HG03432 (cell line): ENCODE data around the gene CLMN.
"Not testable (repeated sequence)": the region's sequence is repeated elsewhere in the genome, so short reads cannot be mapped to it uniquely, and the experiment has no call there.

Experiments
- ATAC-seq: cut with Tn5 transposase; IDR thresholded peaks from one replicate; pipeline ENCODE4 v1.9.1; 2021; ENCODE audit warnings: mild to moderate bottlenecking, moderate library complexity; ENCODE audit not compliant: unreplicated experiment

The CLMN gene

DNA sequence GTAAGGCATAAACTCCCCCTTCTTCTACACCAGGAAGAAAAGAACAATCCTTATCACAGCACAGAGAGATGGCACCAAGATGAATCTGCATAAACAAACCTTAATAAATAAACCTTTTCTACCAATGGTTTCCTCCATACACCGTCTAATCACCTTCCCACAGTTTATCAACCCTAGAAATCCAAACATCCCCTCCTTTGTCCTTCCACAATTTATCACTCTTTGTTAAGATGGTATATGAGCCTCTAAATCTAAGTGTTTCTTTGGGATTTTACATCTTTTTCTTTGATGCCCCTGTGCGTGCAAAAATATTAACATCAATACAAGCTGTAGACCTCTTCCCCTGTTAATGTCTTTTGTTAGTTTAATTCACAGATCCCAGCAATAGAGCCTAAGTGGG lies 174.9 kb downstream of the CLMN start:
- ATAC-seq: no peak

DNA sequence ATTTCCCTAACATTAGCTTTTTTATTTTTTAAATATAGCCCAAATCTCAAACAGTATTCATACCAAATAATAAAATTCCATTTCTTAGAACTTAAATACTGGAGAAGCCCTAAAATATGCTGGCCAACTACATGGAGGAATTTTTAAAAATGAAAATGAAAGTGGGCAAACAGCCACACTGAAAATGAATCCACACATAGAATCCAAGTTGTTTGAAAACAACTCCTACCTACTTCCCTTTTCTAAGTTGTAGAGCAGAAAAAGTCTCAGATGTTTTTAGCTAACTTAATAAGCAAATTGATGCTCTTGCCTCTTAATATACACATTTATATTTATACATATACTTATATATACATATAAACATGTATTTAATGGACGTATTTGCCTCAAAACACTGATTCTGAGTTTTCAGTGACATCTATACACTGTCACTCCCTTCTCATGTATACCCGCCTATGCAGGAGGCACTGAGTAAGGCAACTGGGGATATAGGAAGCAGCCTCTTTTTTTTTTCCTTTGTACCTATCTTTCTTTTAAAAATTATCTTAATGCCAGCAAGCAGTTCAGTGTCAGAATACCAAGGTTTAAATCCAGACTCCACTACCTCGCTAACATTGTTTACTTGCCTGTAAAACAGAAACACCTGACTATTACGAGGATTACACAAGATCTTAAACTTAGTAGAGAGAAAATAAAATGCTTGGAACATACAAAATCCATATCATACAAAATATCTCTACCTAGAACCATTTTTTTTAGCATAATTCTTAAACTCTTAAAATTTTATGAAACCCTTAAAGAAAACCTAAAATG lies 175.7 kb downstream of the CLMN start:
- peak; percentile 50 for ATAC-seq

DNA sequence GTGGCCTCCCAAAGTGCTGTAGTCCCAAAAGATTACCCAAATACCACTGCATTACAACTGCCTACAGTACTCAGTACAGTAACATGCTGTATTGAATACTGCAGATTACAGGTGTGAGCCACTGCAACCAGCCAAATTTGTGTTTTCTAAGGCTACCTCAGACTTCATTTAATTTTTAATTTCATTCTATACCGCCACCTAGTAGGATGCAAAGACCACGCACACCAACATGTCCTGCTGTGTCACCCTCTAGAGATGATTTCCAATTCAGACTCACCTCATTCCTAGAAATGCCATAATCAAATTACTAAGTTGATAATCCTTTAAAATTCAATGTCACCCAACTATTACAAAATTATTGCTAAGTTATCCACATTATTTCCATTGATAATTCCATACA lies 177.5 kb downstream of the CLMN start:
- no peak for ATAC-seq

DNA sequence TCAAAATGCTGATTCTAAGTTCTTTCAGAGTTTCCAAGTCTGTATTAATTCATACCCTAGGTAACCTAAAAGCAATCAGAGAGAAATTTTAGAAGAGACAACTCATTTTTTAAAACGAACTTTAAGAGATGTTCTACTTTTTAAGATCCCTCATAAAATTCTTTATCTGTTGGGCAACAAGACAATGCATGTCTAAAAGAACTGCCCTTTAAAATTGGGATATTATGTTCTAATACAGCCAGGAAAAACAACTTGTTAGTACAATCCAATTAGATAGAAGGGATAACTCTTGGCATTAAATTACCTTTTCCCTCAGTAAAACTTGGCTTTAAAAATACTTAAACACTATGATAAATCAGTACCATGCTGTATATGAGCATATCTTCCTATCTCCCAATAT lies 178.0 kb downstream of the CLMN start:
- no peak for ATAC-seq

DNA sequence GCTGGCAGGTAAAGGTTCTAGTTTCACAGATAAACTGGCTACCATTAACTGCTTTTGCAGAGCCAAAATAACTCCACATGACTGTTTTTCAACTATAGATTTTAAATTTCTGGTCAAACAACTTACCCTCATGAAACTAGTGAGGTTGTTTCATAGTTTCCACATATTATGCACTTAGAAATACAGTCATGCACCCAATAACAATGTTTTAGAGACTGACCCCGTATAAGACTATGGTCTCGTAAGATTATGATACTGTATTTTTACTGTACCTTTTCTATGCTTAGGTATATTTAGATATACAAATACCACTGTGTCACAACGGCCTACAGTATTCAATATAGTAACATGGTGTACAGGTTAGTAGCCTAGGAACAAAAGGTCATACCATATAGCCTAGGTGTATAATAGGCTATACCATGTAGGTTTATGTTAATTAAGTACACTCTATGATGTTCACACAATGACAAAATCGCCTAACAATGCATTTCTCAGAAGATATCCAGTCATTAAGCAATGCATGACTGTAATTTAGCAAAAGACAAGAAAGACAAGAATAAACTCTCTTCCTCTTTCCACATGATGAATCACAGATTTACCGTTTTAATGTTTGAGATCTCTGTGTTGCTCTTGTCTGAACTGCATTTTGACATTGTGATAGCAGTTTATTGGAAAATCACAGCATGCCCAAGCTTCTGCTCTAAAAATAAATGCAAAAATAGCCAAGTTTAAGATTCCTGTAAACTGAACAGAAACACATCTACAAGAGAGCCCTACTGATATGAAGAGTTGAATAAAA lies 179.4 kb downstream of the CLMN start:
- ATAC-seq: no peak

DNA sequence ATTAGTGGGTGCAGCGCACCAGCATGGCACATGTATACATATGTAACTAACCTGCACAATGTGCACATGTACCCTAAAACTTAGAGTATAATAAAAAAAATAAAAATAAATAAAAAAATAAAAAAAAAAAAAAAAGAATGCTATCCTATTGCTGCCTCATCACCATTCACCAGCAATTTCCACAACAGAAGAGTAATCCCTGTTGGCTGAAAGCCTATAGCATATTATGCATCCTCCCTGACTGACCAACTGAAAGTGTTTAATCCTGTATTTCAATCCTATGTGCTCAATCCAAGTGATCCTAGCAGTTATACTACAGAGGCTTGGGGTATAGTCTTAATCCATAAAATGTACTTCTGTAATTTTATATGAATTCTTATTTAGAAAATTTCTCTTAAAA lies 180.8 kb downstream of the CLMN start:
- ATAC-seq: no peak

DNA sequence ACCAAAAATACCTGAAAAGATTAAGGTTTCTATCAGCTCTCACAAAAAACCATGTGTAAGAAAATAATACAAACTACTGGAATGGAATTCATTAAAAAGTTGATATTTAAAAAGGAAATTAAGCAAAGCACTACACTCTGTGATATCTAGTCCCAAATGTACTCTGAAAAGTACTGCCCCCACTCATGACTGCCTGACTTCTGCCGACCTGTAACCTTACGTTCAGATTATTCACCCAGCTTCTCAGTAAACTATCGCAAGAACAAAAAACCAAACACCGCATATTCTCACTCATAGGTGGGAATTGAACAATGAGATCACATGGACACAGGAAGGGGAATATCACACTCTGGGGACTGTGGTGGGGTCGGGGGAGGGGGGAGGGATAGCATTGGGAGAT lies 181.3 kb downstream of the CLMN start:
- ATAC-seq: not testable (repeated sequence)

DNA sequence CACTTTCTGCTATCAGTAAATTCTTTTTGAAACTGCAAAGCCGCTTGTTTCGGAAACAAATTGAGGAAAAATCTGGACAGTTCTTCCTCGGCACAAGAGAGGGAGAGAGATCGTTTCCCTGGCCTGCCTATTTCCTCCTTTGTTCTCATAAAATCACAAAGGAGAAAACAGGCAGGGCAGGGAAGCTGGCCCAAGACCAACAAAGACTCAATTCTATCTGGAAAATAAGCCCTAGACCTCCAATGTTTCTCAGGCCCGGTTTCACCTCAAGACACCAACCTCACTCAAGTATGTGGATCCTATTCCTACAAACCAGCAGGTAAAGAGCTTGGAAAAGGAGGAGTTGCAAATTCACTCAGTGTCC lies 181.9 kb downstream of the CLMN start:
- no peak for ATAC-seq

DNA sequence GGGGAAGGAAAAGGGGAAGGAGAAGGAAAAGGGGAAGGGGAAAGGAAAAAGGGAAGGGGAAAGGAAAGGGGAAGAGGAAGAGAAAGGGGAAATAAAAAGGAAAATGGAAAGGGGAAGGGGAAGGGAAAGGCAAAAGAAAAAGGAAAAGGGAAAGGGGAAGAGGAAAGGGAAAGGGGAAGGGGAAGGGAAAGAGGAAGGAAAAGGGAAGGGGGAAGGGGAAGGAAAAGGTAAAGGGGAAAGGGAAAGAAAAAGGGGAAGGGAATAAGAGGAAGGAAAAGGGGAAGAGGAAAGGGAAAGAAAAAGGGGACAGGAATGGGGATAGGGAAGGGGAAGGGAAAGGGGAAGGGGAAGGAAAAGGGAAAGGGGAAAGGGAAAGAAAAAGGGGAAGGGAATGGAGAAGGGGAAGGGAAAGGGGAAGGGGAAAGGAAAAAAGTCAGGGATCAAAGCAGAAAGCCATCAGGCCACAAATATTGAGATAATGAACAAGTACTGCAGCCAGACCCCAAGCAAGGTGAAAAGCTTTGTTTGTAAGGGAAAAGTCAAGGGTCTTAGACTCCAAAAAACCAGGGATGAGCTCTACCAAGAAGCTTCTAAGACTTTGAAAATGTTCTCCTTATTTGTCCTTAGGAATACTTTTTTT lies 182.4 kb downstream of the CLMN start:
- ATAC-seq: no peak

DNA sequence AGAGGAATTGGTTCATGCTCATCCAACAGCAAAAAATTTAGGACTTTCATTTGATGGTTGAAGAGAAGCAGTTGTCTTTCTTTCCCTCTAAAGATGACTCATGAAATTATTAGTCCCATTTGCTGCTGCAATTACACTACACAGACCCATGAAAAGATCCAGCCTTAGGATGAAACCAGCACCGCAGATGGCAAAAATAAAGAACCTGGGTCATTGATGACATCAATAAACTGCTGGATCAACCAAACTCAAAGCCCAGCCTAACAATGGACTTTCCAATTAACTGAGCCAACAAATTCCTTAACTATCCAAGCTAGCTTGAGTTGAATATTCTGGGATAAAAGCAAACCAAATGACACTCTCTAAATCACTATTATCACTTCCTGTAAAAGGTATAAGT lies 183.1 kb downstream of the CLMN start:
- ATAC-seq: no peak

DNA sequence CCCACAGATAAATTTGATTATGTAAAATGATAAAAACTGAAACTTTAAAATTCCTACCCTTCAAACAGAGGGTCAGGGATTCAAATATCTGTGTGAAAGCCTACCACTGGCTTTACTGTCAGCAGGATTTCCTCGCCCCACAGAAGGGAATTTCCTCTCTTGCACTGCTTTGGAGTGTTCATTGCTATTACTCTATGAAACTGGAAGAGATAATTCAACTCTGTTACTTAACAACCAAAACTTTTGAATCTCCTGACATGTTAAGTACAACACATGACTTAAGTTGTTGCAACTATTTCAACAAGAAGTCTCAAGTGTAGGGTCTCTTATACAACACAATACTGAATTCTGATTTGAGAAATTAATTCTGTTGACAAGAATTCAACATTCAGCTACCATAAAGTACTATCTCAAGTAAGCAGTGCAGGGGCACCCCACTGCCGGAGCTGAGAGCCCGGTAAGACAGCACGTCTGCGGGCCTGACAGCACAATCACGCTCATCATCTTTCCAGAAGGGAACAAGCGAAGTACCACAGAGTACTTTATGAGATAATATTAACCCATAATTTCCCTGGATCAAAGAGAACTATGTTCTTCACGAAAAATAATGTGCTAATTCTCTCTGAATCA lies 185.3 kb downstream of the CLMN start:
- no peak for ATAC-seq

DNA sequence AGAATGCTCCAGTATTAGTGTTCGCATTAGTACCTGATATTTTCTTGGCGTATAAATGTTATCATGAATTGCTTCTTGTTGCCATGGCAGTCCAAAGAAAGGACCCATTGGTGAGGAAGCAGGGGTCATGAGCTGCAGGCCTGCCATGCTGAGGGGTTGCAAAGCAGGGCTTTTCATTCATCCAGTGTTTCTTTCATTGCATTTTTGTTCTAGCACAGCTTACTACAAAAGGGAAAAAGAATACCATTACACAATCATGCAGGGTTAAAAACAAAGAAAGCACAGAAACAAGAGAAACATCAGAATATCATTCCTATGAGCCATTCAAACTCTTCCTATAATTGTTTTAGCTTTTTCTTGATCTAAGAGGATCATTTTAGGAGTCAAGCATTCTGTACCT lies 186.4 kb downstream of the CLMN start:
- ATAC-seq: no peak

DNA sequence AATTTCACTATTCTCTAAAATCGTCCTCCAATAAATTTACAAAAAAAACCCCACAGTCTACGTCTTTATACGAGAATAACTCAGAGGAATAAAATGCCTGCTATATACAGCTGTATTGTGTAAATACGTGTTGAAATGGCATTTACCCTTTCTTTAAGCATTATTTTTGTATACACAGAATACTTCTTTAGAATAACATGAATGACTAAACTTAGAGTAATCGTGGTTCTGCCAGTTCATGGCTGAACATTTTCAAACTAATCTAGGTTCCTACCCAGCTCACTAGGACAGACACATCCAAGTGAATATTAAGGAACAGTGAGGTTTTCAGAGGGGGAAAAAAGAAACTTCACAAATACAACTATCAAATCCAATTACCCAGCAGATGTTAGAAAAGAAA lies 186.9 kb downstream of the CLMN start:
- ATAC-seq: no peak
